DOHH2 (cell line): Measurements from ENCODE around the gene RASAL3.

Source experiments
- CTCF ChIP-seq: fragments of 200-600 bp; sonication (generic); IDR thresholded peaks from one replicate; pipeline ENCODE4 v1.5.1; 2014; ENCODE audit warnings: antibody characterized with exemption, mild to moderate bottlenecking, low read depth, low read length; ENCODE audit not compliant: poor library complexity, severe bottlenecking
- EZH2phosphoT487 ChIP-seq: fragments of 200-600 bp; sonication (generic); IDR thresholded peaks from 2 replicates; pipeline ENCODE4 v1.6.1; 2017; ENCODE audit warnings: borderline replicate concordance, mild to moderate bottlenecking, antibody characterized with exemption, low read length, moderate library complexity, mixed read lengths

DNA sequence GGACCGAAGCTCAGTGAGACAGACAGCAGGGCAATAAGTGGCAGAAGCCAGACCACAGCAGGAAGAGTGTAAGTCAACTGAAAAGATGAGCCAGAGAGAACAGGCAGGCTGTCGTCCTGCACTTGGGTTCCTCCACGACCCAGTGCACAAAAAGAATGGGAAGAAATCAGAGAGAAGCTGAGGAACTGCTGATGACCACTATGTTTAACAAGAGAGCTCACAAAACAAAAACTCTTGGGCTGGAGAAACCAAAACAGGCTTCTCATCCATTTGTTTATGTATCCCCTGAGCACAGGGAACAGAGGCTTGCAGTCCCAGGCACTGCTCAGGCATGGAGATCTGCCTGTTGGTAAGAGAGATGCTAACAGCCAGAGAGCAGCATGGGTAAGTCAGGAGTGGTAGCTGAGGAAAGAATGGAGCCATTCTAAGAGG is 59.5 kb downstream of the RASAL3 start:
- TF ChIP-seq CTCF (no peak), EZH2phosphoT487 (no peak)
